ENCODE measurements around the gene TET2.

Gene TET2

DNA sequence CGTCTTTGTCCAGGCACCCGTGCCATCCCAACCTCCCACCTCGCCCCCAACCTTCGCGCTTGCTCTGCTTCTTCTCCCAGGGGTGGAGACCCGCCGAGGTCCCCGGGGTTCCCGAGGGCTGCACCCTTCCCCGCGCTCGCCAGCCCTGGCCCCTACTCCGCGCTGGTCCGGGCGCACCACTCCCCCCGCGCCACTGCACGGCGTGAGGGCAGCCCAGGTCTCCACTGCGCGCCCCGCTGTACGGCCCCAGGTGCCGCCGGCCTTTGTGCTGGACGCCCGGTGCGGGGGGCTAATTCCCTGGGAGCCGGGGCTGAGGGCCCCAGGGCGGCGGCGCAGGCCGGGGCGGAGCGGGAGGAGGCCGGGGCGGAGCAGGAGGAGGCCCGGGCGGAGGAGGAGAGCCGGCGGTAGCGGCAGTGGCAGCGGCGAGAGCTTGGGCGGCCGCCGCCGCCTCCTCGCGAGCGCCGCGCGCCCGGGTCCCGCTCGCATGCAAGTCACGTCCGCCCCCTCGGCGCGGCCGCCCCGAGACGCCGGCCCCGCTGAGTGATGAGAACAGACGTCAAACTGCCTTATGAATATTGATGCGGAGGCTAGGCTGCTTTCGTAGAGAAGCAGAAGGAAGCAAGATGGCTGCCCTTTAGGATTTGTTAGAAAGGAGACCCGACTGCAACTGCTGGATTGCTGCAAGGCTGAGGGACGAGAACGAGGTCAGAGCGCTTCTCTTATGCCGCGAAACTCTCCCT lies at the start of gene TET2:
TET2 (plus strand) TSS at position 601 of the 740 bp plus-strand sequence. CDS start 87,067 bp downstream, outside the sequence.
- DNase-seq = peak; percentile 79

DNA sequence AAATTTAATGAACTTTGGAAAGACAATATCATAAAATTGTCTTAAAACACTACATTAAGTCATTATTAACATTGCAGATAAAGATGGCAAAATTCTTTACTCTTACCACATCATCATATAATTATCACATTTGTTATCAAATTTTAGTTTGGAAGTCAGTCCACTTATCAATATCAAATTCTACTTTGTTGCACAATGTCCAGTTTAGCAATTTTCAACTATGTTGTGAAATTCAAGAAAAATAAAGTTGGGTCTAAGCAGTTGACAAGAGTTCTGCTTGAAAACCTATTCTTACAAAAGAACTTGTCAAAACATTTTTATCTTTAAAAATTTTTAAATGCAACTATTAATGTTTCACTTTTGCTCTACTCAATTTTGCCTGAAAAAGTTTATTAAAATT lies 44.7 kb upstream of the TET2 start:
- DNase-seq = no peak

DNA sequence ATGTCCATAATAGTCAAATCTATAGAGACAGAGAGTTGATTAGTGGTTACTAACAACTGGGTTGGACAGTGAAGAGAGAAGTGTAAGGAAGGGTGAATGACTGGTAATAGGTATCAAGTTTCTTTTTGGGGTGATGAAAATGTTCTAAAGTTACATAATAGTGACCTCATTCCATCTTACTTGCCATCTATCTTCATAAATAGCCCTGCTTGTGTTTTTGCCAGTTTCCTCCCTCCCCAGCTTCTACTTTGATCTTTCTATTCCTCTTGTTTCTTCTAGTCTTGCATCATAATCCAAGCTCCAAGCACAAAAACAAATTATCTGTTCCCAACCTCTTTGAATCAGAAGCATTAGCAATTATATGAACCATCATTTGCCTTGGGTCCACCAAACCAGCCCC lies 40.2 kb upstream of the TET2 start:
- DNase-seq = peak; percentile 31

DNA sequence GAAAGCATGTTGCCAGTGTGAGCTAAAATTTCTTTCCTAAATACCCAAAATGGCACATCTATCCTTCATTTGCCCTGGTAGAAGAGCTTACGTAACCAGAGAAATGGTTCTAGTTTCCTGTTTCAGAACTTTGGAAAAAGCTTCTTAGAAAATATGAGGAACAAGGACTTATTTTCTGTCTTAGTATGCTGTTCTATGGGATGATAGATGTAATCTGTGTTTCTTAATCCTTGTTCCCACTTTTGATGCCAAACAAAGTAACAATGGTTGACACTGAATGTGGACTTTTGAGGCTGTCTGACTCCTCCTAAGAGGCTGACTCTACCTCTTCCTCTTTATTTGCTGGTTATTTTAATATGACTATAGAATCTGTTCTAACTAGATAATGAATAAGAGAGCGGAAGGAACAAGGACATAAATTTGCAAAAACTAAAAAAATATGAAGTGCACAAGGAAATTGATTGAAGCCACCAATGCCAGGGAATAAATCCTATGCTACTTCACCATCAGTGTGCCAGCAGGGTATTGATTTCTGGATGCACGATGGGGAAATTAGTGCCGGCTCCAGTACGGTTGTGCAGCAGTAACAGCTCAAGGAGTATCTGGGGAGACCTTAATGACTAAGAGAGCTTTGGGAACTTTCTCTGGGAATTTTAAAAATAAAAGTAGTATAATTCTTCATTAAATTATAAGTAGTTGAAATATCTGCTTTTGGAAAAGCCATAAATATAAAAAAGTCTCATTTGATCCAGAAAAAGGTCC lies 39.4 kb upstream of the TET2 start:
- no peak for DNase-seq

DNA sequence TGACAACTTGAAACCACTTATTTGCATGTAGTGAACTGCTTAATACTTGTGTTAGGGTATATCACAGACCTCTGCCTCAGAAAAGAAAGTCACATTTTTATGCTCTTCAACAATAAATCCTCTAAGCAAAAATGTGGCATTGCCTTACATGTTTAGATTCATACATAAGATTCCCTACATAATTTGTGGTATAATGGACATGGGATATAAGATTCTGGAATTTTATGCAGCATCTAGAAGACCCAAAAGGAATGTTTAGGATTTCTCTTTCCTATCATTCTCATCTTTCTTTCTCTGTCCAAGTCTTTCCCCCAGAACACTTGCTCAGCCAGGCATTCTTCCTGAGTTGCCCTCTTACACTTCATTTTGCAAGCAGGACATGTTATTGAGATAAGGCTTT lies 37.7 kb upstream of the TET2 start:
- peak; percentile 42 for DNase-seq

DNA sequence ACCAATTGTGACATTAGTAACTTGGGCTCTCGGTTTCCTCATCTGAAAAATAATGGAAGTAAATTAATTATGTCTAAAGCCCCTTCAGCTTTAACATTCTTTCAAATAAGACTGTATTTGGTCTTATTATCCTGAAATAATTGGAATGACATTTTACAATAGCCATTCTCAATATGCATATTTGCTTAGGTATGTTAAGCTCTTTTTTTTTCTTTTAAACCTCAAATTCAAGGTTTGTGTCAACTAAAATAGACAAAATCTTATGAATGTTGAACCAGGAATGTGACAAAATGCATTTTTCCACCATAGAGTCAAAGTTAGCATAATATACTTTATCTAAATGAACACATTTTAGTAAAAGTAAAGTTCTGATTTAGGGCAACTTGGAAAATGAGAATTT lies 34.4 kb upstream of the TET2 start:
- DNase-seq = peak; percentile 36

DNA sequence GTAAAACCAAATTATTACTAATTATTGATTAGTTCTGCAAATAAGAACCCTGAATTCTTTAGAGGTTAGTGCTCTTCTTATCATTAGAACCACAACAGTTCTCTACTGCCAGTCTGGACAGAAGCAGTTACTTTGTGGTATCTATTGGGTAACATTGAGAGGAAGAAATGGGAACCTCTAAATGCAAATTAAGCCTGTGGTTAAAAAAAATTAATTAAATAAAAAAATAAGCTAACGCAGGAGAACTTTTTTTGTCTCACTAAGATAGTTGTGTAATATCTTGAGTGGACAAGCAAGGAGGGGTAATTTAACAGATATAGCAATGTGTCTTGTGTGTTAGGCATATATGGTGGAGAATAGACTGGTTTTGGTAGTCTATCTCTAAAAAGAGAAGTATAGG lies 32.9 kb upstream of the TET2 start:
- no peak for DNase-seq

DNA sequence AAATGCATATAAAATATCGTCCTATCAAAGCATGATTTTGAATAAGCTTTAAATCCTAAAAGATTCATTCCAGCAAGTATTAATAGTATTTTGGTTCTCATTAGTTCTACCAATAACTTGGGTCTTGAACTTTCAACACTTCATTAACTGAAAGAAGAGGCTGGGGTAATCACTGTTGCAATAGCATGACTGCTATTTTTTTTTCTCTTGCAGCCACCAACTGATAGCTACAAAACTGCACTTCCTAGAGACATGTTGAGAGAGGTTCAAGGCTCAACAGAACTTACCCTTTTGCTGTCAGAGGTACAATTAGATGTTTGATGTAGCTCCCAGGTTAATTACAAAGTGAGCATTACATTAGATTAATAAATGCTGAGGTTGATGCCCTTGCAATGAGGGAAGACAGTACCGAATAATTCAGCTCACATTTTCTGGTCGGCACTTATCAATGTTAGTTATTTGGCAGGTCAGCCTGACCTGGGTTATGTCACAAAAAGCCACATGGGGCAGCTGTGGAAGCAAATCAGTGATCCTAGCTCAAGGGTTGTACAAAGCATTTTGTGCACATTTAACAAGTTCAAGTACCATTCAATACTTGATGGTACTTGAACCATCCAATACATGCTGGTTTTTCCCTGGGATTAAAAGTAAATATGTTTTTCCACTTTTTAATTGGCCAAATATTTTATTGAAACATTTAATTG lies 29.9 kb upstream of the TET2 start:
- DNase-seq = no peak

DNA sequence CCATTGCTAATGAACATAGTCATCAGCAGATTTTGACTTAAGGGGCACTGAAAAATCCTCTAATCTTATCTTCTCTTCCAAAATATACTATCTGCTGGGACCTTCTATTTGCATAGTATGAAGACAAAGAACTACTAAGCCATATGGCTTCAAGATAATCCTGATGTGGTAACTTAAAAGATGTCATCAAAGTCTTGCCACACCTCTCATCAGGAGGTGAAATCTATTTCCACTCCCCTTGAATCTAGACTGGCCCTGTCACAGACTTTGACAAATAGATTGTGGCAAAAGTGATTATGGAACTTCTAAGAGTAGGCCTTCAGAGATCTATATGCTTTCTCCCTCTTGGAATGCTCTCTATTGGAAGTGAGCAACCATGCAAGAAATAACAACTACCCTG lies 27.3 kb upstream of the TET2 start:
- DNase-seq = no peak

DNA sequence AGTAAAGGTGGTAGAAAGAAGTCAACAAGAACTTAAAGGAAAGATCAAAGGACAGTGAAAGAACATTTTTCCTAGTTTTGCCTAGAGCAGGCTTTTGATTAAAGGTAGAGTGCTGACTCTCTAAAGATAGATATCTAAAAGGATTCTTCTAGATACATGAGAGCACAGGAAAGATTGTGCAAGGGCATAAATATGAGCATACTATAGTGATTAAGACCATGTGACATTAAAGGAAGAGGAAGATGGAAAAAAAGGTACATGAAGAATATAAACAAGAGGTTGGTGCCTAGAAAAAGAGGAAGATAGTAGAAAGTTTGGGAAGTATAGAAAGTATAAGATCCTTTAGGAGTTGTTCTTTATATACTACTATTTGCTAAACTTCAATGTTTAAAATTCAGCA lies 26.1 kb upstream of the TET2 start:
- no peak for DNase-seq

DNA sequence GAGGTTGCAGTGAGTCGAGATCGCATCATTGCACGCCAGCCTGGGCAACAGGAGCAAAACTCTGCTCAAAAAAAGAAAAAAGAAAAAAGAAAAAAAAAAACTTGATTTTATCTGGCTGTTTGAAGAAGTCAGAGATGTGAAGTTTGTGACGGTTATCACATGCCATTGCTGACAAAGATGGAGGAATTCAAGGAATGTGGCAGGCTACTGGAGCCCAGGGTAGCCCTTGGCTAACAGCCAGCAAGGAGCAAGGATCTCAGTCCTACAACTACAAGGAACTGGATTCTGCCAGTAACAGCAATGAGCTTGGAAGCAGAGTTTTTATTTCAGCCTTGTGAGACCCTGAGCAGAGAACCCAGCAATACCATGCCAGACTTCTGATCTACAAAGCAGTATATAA lies 24.3 kb upstream of the TET2 start:
- peak; percentile 65 for DNase-seq

DNA sequence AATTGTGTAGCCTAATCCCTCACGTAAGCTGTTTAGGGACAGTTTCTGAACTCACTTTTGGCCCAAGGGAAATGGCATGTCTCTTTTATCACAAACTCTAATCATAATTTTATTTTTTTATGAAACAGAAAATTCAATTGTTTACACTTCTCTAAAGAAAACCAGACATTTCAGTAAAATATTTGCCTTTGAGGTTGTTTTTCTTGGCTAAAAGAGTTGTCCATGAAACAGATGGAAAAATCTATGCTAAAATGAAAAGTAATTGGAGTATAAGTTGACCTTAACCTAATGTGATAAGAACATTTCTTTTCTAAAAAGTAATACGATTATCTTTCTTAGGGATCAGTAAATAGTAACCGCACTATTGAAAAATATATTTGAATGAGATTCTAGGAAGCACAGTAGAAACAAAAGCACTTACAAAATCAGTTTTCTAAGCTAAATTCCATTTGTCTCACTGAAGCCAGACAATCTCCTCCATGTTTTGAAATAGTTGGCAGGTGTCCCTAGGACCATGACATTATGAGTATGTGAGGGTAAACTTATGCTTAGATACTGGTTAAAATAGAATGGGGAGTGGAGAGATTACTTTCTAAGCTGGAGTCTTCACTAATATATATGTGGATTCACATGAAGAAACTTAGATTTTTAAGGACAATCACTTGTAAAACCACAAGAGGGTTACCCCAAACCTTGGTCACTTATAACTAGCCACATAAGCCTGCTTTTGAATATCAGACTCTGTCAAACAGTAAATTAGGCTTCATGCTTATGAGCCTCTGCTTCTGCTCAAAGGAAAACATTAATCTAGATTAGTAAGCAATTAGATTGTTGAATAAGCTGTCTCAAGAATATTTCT lies 20.1 kb upstream of the TET2 start:
- DNase-seq = peak; percentile 58

DNA sequence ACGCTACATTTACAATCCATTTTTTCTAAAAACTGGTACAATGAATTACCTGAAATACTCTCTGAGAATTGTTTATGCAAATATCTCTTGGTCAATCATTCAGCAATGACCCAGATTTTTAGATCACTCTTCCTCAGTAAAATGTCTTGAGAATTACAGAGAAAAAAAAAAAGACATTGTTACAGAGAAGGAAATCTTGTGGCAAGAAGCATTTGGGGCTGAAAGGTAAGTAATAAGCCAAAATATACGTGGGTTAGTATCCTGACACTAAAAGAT lies 19.6 kb upstream of the TET2 start:
- DNase-seq = no peak

DNA sequence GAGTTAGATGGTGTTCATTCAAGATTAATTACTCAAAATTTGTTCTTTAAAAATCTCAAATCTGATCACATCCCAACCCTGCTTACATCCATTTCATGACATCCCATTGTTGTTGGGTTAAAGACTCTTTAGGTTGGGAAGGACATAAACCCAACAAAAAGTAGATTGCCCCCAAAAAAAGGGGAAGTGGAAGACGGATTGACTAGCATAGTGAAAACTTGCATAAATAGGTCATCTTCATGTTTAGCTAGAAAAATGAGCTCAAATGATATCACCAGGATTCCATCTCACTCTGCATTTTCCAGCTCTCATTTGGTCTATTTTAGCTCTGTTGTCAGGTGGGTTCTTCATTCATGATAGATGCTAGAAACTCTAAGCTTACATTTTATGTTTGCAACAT lies 18.5 kb upstream of the TET2 start:
- DNase-seq = no peak

DNA sequence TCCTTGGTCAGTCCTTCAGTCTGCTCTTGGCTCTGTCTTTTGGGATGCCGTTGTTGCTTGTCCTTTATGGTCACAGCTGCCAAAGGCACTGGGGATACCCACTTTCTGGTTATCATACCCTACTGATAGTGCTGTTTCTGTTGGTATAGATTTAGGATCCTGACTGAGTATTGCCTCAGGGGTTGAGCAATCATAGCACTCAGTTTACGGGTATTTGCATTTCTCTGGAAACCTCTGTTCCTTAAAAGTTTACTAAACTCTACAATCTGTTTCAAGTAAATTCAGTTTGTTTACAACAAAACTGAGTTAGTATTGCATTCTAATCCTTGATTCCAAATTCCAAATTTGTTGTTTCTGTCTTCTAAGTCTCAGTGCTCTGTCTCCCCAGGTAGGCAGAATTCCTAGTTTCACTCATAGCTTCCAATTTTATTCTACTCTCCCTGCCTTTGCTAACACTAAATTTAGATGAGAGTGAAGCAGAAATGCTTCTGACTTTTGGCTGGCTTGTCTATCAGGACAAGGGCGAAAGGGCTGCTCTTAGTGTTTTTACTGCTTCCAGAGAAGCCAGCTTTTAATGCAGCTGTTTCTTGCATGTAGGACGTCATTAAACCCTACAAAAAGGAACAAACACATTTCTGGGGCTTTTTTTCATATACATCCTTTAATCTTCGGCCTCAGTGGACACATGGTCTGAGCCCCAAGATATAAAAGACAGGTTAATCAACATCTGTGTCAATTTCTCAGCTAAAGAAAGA lies 17.2 kb upstream of the TET2 start:
- DNase-seq = no peak

DNA sequence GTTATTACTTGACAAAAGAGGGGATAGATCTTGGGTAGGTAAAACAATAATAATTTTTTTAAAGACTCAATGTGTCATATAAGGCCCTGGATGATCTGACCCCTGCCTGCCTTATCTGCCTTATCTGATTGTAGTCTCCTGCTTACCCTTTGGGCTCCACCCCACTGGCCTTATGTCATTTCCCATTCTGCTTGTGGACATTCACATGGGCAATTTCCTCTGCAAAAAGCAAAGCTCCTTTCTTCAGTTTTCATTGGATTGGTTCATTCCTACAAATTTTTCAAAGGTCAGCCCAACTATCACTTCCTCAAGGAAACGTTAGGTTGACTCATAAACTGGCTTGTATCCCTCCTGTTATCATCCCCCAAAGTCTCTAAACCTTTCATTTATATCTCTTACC lies 15.7 kb upstream of the TET2 start:
- DNase-seq = no peak

DNA sequence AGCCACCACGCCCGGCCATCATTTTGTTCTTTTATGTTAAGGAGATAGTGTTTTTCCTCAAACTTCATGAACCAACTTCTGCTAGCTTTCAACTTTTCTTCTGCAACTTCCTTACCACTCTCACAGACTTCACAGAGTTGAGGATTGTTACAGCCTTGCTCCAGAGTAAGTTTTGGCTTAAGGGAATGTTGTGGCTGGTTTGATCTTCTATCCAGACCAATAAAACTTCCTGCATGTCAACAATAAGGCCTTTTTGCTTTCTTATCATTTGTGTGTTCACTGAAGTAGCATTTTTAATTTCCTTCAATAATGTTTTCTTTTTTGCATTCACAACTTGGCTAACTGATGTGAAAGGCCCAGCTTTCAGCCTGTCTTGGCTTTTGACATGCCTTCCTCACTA lies 12.7 kb upstream of the TET2 start:
- DNase-seq = no peak

DNA sequence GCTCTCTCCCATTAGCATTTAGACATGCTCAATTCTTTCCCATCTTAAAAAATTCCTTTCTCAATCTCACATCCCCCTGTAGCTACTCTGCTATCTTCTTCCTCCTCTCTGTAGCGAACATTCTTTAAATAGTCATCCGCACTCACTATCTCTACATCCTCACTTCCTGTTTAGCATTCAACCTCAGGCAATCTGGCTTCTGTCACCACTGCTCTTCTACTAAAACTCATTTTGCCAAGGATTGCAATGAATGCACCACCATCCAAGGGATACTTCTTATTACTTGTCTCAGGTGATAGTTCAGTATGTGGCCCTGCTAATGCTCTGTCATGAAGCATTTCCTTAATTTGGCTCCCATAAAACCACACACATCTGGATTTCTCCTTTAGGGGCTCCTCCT lies 10.9 kb upstream of the TET2 start:
- DNase-seq = no peak

DNA sequence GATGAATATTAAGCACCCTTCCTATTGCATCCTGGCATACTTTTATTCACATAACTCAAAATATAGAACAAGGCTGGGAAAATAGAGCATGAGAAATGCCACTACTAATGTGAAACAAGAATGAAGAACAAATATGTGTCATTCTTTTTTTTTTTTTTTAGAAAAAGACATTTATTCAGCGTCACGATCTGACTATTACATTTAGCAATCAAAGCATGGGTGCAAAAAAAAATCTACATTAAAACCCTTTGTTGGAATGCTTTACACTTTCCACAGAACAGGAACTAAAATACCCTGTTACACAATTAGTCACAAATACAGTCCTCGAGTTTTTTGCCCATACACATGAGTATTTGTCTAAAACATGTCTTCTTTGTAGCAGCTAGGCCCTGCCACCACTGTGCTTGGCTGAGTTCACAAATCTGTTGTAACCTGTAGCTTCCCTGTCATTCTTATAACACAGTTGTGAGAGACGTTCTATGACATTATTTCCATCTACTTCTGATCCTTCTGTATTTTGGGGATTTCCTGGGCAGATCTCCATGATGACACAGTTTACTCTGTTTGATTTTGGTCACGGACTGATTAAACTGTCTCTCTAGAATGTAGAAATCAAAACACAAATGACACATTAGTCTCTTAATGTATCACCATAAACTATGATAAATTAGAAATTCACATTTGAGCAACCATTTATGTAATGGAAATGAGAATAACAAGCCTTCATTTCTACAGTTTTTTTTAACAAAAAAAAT lies 9.4 kb upstream of the TET2 start:
- no peak for DNase-seq

DNA sequence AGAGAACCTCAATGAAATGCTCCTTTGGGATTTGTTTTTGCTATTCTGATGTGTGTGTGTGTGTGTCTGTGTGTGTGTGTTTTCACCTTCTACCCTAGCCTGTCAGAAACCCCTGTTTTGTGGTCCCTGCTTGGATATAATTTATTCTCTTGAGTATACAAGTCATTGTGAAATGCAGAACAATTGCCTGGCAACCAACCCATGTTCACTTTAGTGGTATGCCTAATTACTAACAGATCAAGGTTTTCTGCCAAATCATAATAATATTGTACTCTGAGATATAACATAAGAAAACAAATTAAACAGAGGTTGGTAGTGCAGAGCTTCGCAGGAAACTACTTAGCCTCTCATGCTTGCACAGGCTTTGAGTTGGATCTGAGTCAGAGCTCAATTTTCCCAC lies 7.0 kb upstream of the TET2 start:
- peak; percentile 27 for DNase-seq

DNA sequence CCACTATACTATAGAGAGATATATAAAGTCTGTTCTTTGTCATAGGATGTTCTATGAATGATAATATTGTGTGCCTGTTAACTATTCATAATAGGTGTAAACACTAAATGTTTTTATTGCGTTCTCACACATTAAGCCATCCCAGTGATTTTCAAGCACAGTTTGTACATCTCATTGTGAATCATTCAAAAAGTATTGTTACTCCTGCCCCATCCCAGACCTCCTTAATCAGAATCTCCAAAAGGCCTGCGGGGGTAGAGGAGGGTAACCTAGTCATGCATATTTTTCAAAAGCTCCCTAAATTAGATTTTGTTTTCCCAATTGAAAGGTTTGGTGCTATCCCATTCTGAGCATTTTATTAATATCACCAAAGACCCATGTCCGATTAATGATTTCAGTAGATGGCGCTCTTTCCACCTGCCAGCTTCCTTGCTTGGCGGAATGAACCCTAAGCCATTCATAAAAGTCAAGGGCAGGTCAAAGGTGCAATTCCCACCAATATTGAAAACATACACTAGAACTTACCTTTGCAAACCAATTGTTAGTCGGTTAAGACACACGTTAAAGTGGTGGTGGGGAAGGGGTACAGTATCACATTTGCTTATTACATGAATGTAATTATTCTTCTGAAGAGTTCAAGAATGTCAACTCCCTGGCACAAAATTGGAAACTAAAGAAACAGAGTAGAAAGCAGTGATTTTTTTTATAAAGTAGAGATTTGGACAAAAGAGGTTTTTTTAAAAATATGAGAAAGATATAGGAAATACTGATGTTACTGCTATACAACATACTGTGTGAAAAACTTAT lies 5.8 kb upstream of the TET2 start:
- peak; percentile 28 for DNase-seq

Data from fibroblast of upper back skin (primary cell).